ENCODE results near the gene AKAP6. TPM values are rescaled to one million over a fixed set of nuclear protein-coding genes. Genes with fewer than 3 reads are reported as not detected.
A peak's percentile ranks its signal among the peaks of the same experiment; 100 is the strongest.

AKAP6 gene
- total and polyA plus RNA-seq, 7 donors: 0.60 to 56.2 (median 29.5) TPM; not detected in 1

DNA sequence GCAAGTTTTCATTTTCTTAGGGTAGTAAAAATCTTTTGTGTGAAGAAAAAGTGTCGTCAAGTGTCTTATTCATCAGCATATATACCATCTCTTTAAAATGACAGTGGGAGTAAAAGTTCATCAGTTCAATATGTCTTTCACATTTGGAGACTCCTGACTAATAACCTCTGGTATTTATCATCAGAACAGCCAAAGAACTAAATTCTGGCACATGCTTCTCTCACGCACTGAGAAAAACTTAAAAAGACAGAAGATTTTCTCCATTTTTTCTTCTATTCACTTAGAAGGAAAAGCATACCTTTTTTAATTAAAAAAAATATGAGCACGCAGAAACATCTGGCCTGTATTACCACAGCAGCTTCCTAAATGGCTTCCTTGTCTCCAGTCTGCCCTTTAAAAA, 265.7 kb downstream of the AKAP6 start:
- 71 to 82% methylated on average over 3 of the region's 3 CpGs for WGBS, 2 donors
- Histone ChIP-seq H3K9me3 (no peaks in the 10 kb centered on the region), H3K4me1 (peaks cover 0 to 40% (median 29%) of the 10 kb centered on the region in 4 donors), H3K4me3 (no peak overlapping the region), H3K27ac (peak overlapping the region in 2 of 4 donors; percentile 2 to 55), H3K36me3 (peaks cover 0 to 4% (median 0%) of the 10 kb centered on the region in 4 donors), H3K27me3 (no peaks in the 10 kb centered on the region)
- TF ChIP-seq POLR2A (IDR thresholded peaks at IDR 0.05) (no peak), EP300 (IDR thresholded peaks at IDR 0.05) (no peak), POLR2AphosphoS5 (IDR thresholded peaks at IDR 0.05) (no peak)
- TF ChIP-seq, protein P1, sequence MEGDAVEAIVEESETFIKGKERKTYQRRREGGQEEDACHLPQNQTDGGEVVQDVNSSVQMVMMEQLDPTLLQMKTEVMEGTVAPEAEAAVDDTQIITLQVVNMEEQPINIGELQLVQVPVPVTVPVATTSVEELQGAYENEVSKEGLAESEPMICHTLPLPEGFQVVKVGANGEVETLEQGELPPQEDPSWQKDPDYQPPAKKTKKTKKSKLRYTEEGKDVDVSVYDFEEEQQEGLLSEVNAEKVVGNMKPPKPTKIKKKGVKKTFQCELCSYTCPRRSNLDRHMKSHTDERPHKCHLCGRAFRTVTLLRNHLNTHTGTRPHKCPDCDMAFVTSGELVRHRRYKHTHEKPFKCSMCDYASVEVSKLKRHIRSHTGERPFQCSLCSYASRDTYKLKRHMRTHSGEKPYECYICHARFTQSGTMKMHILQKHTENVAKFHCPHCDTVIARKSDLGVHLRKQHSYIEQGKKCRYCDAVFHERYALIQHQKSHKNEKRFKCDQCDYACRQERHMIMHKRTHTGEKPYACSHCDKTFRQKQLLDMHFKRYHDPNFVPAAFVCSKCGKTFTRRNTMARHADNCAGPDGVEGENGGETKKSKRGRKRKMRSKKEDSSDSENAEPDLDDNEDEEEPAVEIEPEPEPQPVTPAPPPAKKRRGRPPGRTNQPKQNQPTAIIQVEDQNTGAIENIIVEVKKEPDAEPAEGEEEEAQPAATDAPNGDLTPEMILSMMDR (IDR thresholded peaks at IDR 0.05): no peak
- intact Hi-C loops (cut with DNase I): no loop called here
- no peak for DNase-seq

- no peaks in the 10 kb centered on the region for H3K9me3 ChIP-seq
- no peak for TF ChIP-seq POLR2A (IDR thresholded peaks at IDR 0.05)
- no peak for TF ChIP-seq EP300 (IDR thresholded peaks at IDR 0.05)
- no peak for TF ChIP-seq POLR2AphosphoS5 (IDR thresholded peaks at IDR 0.05)
- TF ChIP-seq, protein P1 (IDR thresholded peaks at IDR 0.05): no peak
- peak overlapping the region in 2 of 4 donors; percentile 2 to 55 for H3K27ac ChIP-seq
- DNase-seq: no peak
- intact Hi-C loops (cut with DNase I): no loop called here
- WGBS, 2 donors: 80 to 87% methylated on average over 4 of the region's 4 CpGs
- no peaks in the 10 kb centered on the region for H3K27me3 ChIP-seq
- no peak overlapping the region for H3K4me3 ChIP-seq
- peaks cover 0 to 8% (median 0%) of the 10 kb centered on the region in 4 donors for H3K36me3 ChIP-seq
- peaks cover 0 to 40% (median 29%) of the 10 kb centered on the region in 4 donors for H3K4me1 ChIP-seq
Measured at GRCh38 chr14:32595497-32595896, 266.4 kb downstream of the AKAP6 start.

- Histone ChIP-seq H3K27me3 (no peaks in the 10 kb centered on the region), H3K4me1 (peaks cover 0 to 40% (median 30%) of the 10 kb centered on the region in 4 donors), H3K27ac (no peak overlapping the region), H3K9me3 (no peaks in the 10 kb centered on the region), H3K4me3 (no peak overlapping the region), H3K36me3 (peaks cover 0 to 8% (median 0%) of the 10 kb centered on the region in 4 donors)
- 85% methylated on average over 2 of the region's 2 CpGs for WGBS, 2 donors
- DNase-seq: no peak
- TF ChIP-seq POLR2A (IDR thresholded peaks at IDR 0.05) (no peak), POLR2AphosphoS5 (IDR thresholded peaks at IDR 0.05) (no peak), EP300 (IDR thresholded peaks at IDR 0.05) (no peak)
- TF ChIP-seq, protein P1 (IDR thresholded peaks at IDR 0.05): no peak
- intact Hi-C loops (cut with DNase I): no loop called here
Measured at GRCh38 chr14:32596390-32596789, 267.3 kb downstream of the AKAP6 start.

- Histone ChIP-seq H3K4me1 (peaks cover 0 to 44% (median 40%) of the 10 kb centered on the region in 4 donors), H3K27me3 (no peaks in the 10 kb centered on the region), H3K36me3 (peaks cover 0 to 8% (median 0%) of the 10 kb centered on the region in 4 donors), H3K9me3 (no peaks in the 10 kb centered on the region), H3K4me3 (no peak overlapping the region), H3K27ac (no peak overlapping the region)
- intact Hi-C loops (cut with DNase I): no loop called here
- TF ChIP-seq, protein P1 (IDR thresholded peaks at IDR 0.05): no peak
- TF ChIP-seq POLR2AphosphoS5 (IDR thresholded peaks at IDR 0.05) (no peak), POLR2A (IDR thresholded peaks at IDR 0.05) (no peak), EP300 (IDR thresholded peaks at IDR 0.05) (no peak)
- 90 to 93% methylated on average over 2 of the region's 2 CpGs for WGBS, 2 donors
- DNase-seq: no peak
Measured at GRCh38 chr14:32597771-32598170, 268.7 kb downstream of the AKAP6 start.

GRCh38 chr14:32601069-32601468, 272.0 kb downstream of the AKAP6 start:
- intact Hi-C loops (cut with DNase I): no loop called here
- WGBS, 2 donors: 84% methylated on average over 2 of the region's 2 CpGs

More at GRCh38 chr14:32601069-32601468, 272.0 kb downstream of the AKAP6 start:
- Histone ChIP-seq H3K9me3 (no peaks in the 10 kb centered on the region), H3K4me3 (no peak overlapping the region), H3K36me3 (peaks cover 0 to 8% (median 0%) of the 10 kb centered on the region in 4 donors), H3K27me3 (no peaks in the 10 kb centered on the region), H3K27ac (no peak overlapping the region), H3K4me1 (peaks cover 0 to 20% (median 14%) of the 10 kb centered on the region in 4 donors)
- TF ChIP-seq EP300 (IDR thresholded peaks at IDR 0.05) (no peak), POLR2AphosphoS5 (IDR thresholded peaks at IDR 0.05) (no peak), POLR2A (IDR thresholded peaks at IDR 0.05) (no peak)
- TF ChIP-seq, protein P1 (IDR thresholded peaks at IDR 0.05): no peak
- no peak for DNase-seq
